DND-41 (cell line): ENCODE data around the gene PAPPA2.

Experiments
- ATAC-seq: fragments of 200-7000 bp; cut with Tn5 transposase; 3 replicates; pipeline ENCODE4 v1.9.1; 2021; ENCODE audit warnings: low read depth; ENCODE audit not compliant: insufficient read depth
- DNase-seq: peaks from one replicate; pipeline ENCODE4 v3.0.0-alpha.2; 2020
- H2AFZ ChIP-seq: 2 replicates; pipeline ENCODE4 v1.6.0; 2012; ENCODE audit warnings: low read depth, low read length
- H3K27ac ChIP-seq: 2 replicates; pipeline ENCODE4 v1.5.1; 2012; ENCODE audit warnings: low read length, inconsistent platforms
- H3K27me3 ChIP-seq: fragments of 200-600 bp; sonication (generic); 2 replicates; pipeline ENCODE4 v1.6.0; 2012; ENCODE audit warnings: low read length, mild to moderate bottlenecking, inconsistent platforms; ENCODE audit not compliant: insufficient read depth, poor library complexity
- H3K36me3 ChIP-seq: 2 replicates; pipeline ENCODE4 v1.5.1; 2012; ENCODE audit warnings: low read length, inconsistent platforms; ENCODE audit not compliant: insufficient read depth
- H3K4me1 ChIP-seq: 2 replicates; pipeline ENCODE4 v1.5.1; 2012; ENCODE audit warnings: mild to moderate bottlenecking, low read length; ENCODE audit not compliant: insufficient read depth
- H3K4me2 ChIP-seq: 2 replicates; pipeline ENCODE4 v1.6.0; 2012; ENCODE audit warnings: mild to moderate bottlenecking, moderate library complexity, low read length, inconsistent platforms; ENCODE audit not compliant: insufficient read depth
- H3K4me3 ChIP-seq, 2 experiments: fragments of 200-600 bp in 1 of 2; shearing (Covaris generic) in 1 of 2; 2 replicates each; pipeline ENCODE4 v1.5.1; 2012 to 2016; ENCODE audit warnings: inconsistent platforms in 2 of 2, low read length in 2 of 2, mild to moderate bottlenecking in 2 of 2, low read depth in 1 of 2, moderate library complexity in 1 of 2
- H3K79me2 ChIP-seq: 2 replicates; pipeline ENCODE4 v1.6.0; 2012; ENCODE audit warnings: low read length, inconsistent platforms; ENCODE audit not compliant: insufficient read depth
- H3K9ac ChIP-seq: 2 replicates; pipeline ENCODE4 v1.6.0; 2012; ENCODE audit warnings: low read depth, mild to moderate bottlenecking, inconsistent platforms, low read length, moderate library complexity
- H3K9me3 ChIP-seq: 2 replicates; pipeline ENCODE4 v1.5.1; 2012; ENCODE audit warnings: low read length, moderate library complexity, mild to moderate bottlenecking, inconsistent platforms; ENCODE audit not compliant: insufficient read depth, severe bottlenecking
- H4K20me1 ChIP-seq: 2 replicates; pipeline ENCODE4 v1.6.0; 2012; ENCODE audit warnings: low read length; ENCODE audit not compliant: insufficient read depth
- CTCF ChIP-seq: IDR thresholded peaks from 2 replicates; pipeline ENCODE4 v1.5.1; 2012; ENCODE audit warnings: borderline replicate concordance, low read length, moderate library complexity, mild to moderate bottlenecking; ENCODE audit not compliant: poor library complexity, severe bottlenecking; ENCODE audit errors: extremely low read depth
- EZH2 ChIP-seq: IDR thresholded peaks from 3 replicates; pipeline ENCODE4 v1.6.1; 2012; ENCODE audit warnings: borderline replicate concordance, low read depth, mild to moderate bottlenecking, moderate library complexity, low read length, inconsistent platforms; ENCODE audit not compliant: severe bottlenecking

The PAPPA2 gene

DNA sequence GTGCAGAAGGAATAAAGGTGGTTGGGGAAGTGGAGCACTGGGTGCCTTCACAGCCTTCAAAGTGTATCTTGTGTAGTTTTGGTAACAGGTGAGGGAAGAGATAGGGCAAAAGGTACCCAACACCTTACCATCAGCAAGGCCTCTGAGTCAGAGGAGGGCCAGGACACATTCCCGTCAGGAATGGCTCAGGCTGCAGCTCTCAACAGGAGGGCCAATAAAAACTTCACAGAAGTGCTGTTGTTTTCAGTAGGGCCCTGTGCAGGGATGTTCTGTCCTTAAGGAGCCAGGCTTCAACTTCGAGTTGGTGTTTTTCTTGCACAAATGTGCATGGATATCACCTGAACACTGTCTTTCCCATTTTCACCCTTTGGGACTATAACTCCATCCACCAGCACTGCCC is 368.2 kb downstream of the PAPPA2 start:
- no peaks in the 10 kb centered on the region for H3K4me1 ChIP-seq
- no peak overlapping the region for H3K4me2 ChIP-seq
- H3K27ac ChIP-seq: no peak overlapping the region
- no peak overlapping the region for H3K4me3 ChIP-seq
- H3K9ac ChIP-seq: no peak overlapping the region
- H3K36me3 ChIP-seq: no peaks in the 10 kb centered on the region
- no peaks in the 10 kb centered on the region for H3K79me2 ChIP-seq
- DNase-seq (no peak), ATAC-seq (no peak)
- TF ChIP-seq CTCF: no peak
- TF ChIP-seq EZH2: no peak
- H3K9me3 ChIP-seq: no peaks in the 10 kb centered on the region
- H4K20me1 ChIP-seq: no peaks in the 10 kb centered on the region
- no peaks in the 10 kb centered on the region for H3K27me3 ChIP-seq
- no peak overlapping the region for H2AFZ ChIP-seq

DNA sequence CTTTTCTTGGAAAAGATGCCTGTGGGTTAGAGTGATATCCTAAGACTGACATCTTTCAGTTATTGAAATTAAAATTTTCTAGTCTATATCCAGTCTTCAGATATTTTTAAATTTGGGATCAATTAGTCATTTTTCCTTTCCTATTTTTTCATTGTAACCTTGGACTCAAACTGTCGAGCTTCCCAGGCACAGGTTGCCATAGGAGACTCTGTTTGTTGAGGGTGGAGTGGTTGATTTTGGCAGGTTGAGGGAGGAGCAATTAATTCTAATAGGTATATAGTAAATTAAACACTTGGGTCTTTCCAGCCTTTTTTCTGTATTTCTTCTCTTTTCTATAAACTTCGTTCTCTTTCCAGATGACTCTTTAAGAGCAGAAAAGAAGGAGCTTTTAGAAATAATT is 374.7 kb downstream of the PAPPA2 start:
- no peaks in the 10 kb centered on the region for H3K79me2 ChIP-seq
- TF ChIP-seq CTCF: no peak
- no peak for TF ChIP-seq EZH2
- no peaks in the 10 kb centered on the region for H4K20me1 ChIP-seq
- H3K27me3 ChIP-seq: peaks cover 3% of the 10 kb centered on the region
- H3K36me3 ChIP-seq: no peaks in the 10 kb centered on the region
- no peaks in the 10 kb centered on the region for H3K9me3 ChIP-seq
- H2AFZ ChIP-seq: no peak overlapping the region
- ATAC-seq: no peak
- no peaks in the 10 kb centered on the region for H3K4me1 ChIP-seq
- no peak for DNase-seq
- H3K9ac ChIP-seq: no peak overlapping the region
- no peak overlapping the region for H3K27ac ChIP-seq
- H3K4me3 ChIP-seq: no peak overlapping the region
- H3K4me2 ChIP-seq: no peak overlapping the region

GRCh38 chr1:176838276-176838995 is 375.5 kb downstream of the PAPPA2 start:
- TF ChIP-seq EZH2: no peak
- TF ChIP-seq CTCF: no peak
- no peaks in the 10 kb centered on the region for H3K79me2 ChIP-seq
- no peak for DNase-seq
- no peaks in the 10 kb centered on the region for H3K36me3 ChIP-seq
- no peak overlapping the region for H3K4me3 ChIP-seq
- H4K20me1 ChIP-seq: no peaks in the 10 kb centered on the region
- no peak overlapping the region for H3K4me2 ChIP-seq
- ATAC-seq: no peak
- no peak overlapping the region for H2AFZ ChIP-seq
- peaks cover 3% of the 10 kb centered on the region for H3K27me3 ChIP-seq
- H3K9ac ChIP-seq: no peak overlapping the region
- H3K9me3 ChIP-seq: no peaks in the 10 kb centered on the region
- H3K27ac ChIP-seq: no peak overlapping the region
- H3K4me1 ChIP-seq: no peaks in the 10 kb centered on the region
